Esophagus squamous epithelium (tissue), 4 donors: ENCODE results near the gene SAMD1.
A peak's percentile ranks its signal among the peaks of the same experiment; 100 is the strongest.

Source experiments
- CTCF ChIP-seq, 6 experiments: fragments of 450-650 bp in 4 of 6; fragments of 200-600 bp in 2 of 6; sonication (generic) in 2 of 6; IDR thresholded peaks; one replicate each; pipeline ENCODE4 v1.5.1; 2016 to 2019; ENCODE audit warnings: antibody characterized with exemption in 6 of 6, mild to moderate bottlenecking in 4 of 6, moderate library complexity in 4 of 6
- POLR2A ChIP-seq, 4 donors: fragments of 450-650 bp; IDR thresholded peaks; one replicate each; pipeline ENCODE4 v1.6.1; 2017; ENCODE audit warnings: antibody characterized with exemption in 4 of 4, mild to moderate bottlenecking in 4 of 4, moderate library complexity in 3 of 4

GRCh38 chr19:14136509-14137281 is 46.1 kb upstream of the SAMD1 start, which contains the start of gene ASF1B:
- peak; percentile 70 to 99 (median 93) for TF ChIP-seq CTCF (IDR thresholded peaks at IDR 0.05)
- TF ChIP-seq POLR2A (IDR thresholded peaks at IDR 0.05) = peak in 3 of 4 donors; percentile 59 to 83 (median 75)
